GM12801 (cell line): Measurements from ENCODE around the gene ALDH7A1.

ENCODE experiments used
- CTCF ChIP-seq: IDR thresholded peaks from one replicate; pipeline ENCODE4 v1.5.1; 2011; ENCODE audit warnings: control low read depth; ENCODE audit not compliant: insufficient read length; ENCODE audit errors: extremely low read depth

Gene ALDH7A1

GRCh38 chr5:126527158-126527557 lies 67.9 kb downstream of the ALDH7A1 start:
- no peak for TF ChIP-seq CTCF

GRCh38 chr5:126526493-126526892 lies 68.5 kb downstream of the ALDH7A1 start:
- TF ChIP-seq CTCF, result no peak

GRCh38 chr5:126525630-126526245 lies 69.3 kb downstream of the ALDH7A1 start:
- no peak for TF ChIP-seq CTCF

GRCh38 chr5:126523818-126524510 lies 71.1 kb downstream of the ALDH7A1 start:
- no peak for TF ChIP-seq CTCF

GRCh38 chr5:126521130-126521529 lies 73.9 kb downstream of the ALDH7A1 start:
- no peak for TF ChIP-seq CTCF

- TF ChIP-seq CTCF, result no peak
These were observed 74.4 kb downstream of the ALDH7A1 start for GRCh38 chr5:126520593-126520953.

GRCh38 chr5:126519637-126520592 lies 75.1 kb downstream of the ALDH7A1 start:
- no peak for TF ChIP-seq CTCF
